Putamen (tissue), 1 donor: ENCODE data around the gene FAM53B.

Source experiments
- DNase-seq: peaks from one replicate; pipeline ENCODE4 v3.0.0-alpha.2; 2016; ENCODE audit warnings: low spot score

The FAM53B gene

GRCh38 chr10:124661660-124662180, 82.5 kb downstream of the FAM53B start:
- DNase-seq: no peak

- DNase-seq: no peak
Observed at GRCh38 chr10:124660404-124661125, 83.6 kb downstream of the FAM53B start.

GRCh38 chr10:124659380-124659779, 84.8 kb downstream of the FAM53B start:
- DNase-seq: no peak

- no peak for DNase-seq
Observed at GRCh38 chr10:124658591-124659242, 85.5 kb downstream of the FAM53B start.

GRCh38 chr10:124657806-124658205, 86.4 kb downstream of the FAM53B start:
- DNase-seq: no peak

GRCh38 chr10:124656541-124656940, 87.6 kb downstream of the FAM53B start:
- DNase-seq: no peak

GRCh38 chr10:124656113-124656490, 88.1 kb downstream of the FAM53B start:
- DNase-seq: no peak

GRCh38 chr10:124655191-124656112, 88.7 kb downstream of the FAM53B start:
- no peak for DNase-seq

- DNase-seq: no peak
Observed at GRCh38 chr10:124654686-124655085, 89.5 kb downstream of the FAM53B start.

- DNase-seq: no peak
Observed at GRCh38 chr10:124653811-124654651, 90.1 kb downstream of the FAM53B start.

GRCh38 chr10:124653311-124653710, 90.9 kb downstream of the FAM53B start:
- no peak for DNase-seq

GRCh38 chr10:124652701-124653100, 91.5 kb downstream of the FAM53B start:
- no peak for DNase-seq

- no peak for DNase-seq
Observed at GRCh38 chr10:124652200-124652599, 92.0 kb downstream of the FAM53B start.

- no peak for DNase-seq
Observed at GRCh38 chr10:124651402-124651891, 92.7 kb downstream of the FAM53B start.

GRCh38 chr10:124650820-124651401, 93.3 kb downstream of the FAM53B start:
- no peak for DNase-seq

GRCh38 chr10:124650263-124650662, 93.9 kb downstream of the FAM53B start:
- DNase-seq: no peak

- peak; percentile 83 for DNase-seq
Observed at GRCh38 chr10:124649214-124649613, 95.0 kb downstream of the FAM53B start.

GRCh38 chr10:124648738-124649137, 95.4 kb downstream of the FAM53B start:
- DNase-seq: peak; percentile 87

- no peak for DNase-seq
Observed at GRCh38 chr10:124648131-124648475, 96.1 kb downstream of the FAM53B start.

GRCh38 chr10:124647421-124648130, 96.6 kb downstream of the FAM53B start:
- DNase-seq: no peak
